Activated CD4-positive, alpha-beta T cell treated with anti-CD3 and anti-CD28 coated beads, Interleukin-2, Interleukin-4, amounts not matched to agents 100 ng/mL and 50 ng/mL, durations not matched to agents 16 hours and 8 hours (primary cell): ENCODE data around the gene NIT2.
"Not testable (repeated sequence)": the region's sequence is repeated elsewhere in the genome, so short reads cannot be mapped to it uniquely, and the experiment has no call there.

Experiments used
- DNase-seq: peaks from one replicate; pipeline ENCODE4 v3.0.0-alpha.2; 2020; ENCODE audit warnings: low spot score

Gene NIT2, protein sequence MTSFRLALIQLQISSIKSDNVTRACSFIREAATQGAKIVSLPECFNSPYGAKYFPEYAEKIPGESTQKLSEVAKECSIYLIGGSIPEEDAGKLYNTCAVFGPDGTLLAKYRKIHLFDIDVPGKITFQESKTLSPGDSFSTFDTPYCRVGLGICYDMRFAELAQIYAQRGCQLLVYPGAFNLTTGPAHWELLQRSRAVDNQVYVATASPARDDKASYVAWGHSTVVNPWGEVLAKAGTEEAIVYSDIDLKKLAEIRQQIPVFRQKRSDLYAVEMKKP

GRCh38 chr3:100334488-100335351 is at the start of gene NIT2:
Gene NIT2, plus strand, starts transcription at chr3:100334757. Its CDS starts 35 bp downstream, at chr3:100334792.
- DNase-seq, result peak; percentile 84

- DNase-seq, result no peak
Measured at GRCh38 chr3:100288288-100288894, 46.2 kb upstream of the NIT2 start.

GRCh38 chr3:100289339-100289738 is 45.2 kb upstream of the NIT2 start:
- no peak for DNase-seq

GRCh38 chr3:100295089-100295488 is 39.5 kb upstream of the NIT2 start:
- no peak for DNase-seq

DNA sequence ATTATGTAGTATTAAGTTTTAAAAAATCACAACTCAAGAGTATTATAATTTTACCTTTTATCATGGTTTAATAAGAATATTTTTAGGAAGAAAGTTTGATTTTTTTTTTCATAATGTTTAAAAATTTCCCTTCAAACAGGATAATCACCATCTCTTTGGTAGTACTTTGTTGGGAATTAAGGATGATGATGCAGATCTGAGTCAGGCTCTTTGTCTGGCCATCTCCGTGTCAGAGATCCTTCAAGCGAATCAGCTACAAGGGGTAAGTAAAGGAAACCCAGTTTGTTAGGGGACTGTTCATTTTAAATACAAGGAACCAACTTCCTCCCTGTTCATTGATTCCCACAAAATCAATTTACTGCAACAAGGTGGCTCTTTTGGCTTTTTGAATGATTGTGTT is 36.8 kb upstream of the NIT2 start:
- DNase-seq, result no peak

DNA sequence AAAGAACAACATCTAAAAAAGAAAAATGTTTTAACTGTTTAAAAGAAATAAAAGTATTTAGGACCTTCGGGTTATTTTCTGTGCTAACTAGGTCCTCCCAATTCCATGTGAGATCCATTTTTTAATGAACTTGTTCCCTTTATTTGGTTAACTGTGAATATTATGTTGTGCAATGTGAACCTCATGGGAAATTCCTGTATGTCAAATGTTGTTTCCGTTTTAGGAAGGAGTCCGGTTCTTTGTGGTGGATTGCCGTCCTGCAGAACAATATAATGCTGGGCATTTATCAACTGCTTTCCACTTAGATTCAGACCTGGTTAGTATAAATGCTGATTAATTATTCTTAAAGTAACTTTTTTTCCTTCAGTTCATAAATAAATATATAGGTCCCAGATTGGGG is 35.5 kb upstream of the NIT2 start:
- DNase-seq, result no peak

GRCh38 chr3:100306695-100307094 is 27.9 kb upstream of the NIT2 start:
- no peak for DNase-seq

DNA sequence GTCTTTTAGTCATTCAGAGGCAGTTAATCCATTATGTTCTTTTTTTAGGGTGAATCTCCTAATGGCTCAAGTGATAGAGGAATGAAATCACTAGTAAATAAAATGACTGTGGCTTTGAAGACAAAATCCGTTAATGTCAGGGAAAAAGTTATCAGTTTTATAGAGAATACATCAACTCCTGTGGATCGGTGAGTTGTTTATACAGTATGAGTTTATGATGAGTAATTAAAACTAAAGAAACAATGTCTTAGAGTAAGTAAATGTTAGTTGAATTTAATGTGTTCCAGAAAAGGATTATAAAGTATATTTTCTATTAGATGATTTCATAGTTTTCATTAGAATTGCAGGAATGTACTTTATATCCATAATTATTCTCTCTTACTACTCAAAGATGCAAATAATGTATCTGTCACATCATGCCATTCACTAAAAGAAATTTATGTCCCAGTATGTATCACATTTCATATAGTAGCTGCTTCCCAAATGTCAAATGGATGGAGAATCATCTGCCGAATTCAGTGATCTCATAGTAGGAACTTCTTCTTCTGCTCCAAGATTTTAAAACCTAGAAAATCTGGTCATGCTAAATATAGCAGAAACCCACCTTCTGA is 24.1 kb upstream of the NIT2 start:
- no peak for DNase-seq

GRCh38 chr3:100311011-100311410 is 23.5 kb upstream of the NIT2 start:
- DNase-seq, result no peak

DNA sequence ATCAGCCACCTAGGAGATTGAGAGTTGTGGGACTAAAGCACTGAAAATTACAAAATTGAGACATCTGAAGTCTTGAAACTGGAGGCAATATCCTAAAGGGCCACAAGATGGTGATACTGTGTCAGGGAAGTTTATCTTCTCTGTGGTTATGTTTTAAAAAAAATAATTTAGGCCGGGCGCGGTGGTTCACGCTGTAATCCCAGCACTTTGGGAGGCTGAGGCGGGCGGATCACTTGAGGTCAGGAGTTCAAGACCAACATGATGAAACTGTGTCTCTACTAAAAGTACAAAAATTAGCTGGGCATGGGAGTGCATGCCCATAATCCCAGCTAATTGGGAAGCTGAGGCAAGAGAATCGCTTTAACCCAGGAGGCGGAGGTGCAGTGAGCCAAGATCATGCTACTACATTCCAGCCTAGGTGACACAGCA is 17.9 kb upstream of the NIT2 start:
- DNase-seq, result peak; percentile 50

DNA sequence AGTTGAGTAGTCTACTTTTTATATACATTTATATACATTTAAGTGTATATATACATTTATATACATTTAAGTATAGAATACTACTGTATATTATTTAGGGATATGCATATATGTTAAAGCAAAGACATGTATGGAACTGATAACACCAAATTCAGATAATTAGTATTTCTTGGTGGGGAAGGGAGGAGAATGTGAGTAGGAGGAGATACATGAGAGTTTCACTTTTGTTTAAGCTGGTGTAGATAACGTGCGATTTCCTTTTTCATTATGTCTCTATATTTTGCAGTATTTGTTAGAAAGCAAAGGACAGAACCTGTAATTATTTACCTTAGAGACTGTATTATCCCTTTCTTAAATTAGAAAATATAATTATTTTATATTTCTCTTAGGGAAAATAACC is 16.6 kb upstream of the NIT2 start:
- DNase-seq, result peak; percentile 13

GRCh38 chr3:100319951-100320350 is 14.6 kb upstream of the NIT2 start:
- no peak for DNase-seq

DNA sequence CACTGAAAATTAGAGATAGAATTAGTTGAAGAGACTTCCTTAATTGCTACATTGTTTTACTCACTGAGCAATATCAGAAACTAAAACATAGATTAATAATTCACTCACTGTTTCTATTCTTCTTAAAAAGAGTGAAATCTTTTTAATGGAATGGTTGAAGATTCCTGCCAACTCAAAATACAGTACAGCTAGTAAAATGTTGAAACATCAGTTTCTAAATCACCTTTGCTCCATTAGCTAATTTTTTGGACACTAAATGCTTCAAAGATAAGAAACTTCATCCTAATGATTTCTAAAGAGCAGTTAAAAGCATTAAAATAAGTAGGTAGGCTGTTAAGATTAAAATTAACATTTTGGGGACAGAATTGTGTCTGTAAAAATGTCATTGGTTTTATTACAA is 10.5 kb upstream of the NIT2 start:
- DNase-seq, result no peak

DNA sequence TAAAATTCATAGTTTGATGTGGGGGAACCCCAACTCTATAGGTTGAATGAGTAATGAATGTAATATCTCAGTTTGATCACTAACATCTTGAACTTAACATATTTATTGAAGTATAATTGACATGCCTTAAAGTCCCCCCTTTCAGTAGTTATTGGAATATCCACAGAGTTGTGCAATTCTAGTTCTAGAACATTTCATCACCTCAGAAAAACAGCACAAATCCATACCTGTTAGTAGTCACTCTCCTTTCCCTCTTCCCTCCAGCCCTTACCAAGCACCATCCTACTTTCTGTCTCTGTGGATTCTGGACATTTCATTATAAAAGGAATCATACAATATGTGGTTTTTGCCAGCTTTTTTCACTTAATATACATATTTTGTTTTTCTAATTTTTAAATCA is 8.7 kb upstream of the NIT2 start:
- DNase-seq, result no peak

GRCh38 chr3:100327377-100327776 is 7.2 kb upstream of the NIT2 start:
- not testable (repeated sequence) for DNase-seq

- DNase-seq, result no peak
Measured at GRCh38 chr3:100329800-100330489, 4.6 kb upstream of the NIT2 start.

DNA sequence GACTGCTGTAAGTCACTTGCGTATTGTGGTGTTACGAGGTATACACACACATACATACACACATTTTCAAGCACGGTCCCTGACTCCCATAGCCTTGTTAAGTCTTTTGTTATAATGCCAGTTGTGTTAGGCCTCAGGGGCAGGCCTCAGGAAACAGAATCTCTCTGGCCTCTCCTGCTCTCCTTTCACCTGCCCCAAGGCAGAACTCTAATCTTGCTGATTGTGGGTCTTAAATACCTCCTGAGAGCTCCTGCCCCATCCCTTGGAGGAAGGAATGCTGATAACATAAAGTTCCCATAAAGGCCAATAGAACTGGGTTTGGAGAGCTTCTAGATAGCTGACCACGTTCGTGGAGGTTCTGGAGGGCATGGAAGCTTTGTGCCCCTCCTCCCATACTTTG is 3.9 kb upstream of the NIT2 start:
- no peak for DNase-seq

- no peak for DNase-seq
Measured at GRCh38 chr3:100331660-100332059, 2.9 kb upstream of the NIT2 start.

GRCh38 chr3:100333051-100333450 is 1.5 kb upstream of the NIT2 start:
- no peak for DNase-seq

DNA sequence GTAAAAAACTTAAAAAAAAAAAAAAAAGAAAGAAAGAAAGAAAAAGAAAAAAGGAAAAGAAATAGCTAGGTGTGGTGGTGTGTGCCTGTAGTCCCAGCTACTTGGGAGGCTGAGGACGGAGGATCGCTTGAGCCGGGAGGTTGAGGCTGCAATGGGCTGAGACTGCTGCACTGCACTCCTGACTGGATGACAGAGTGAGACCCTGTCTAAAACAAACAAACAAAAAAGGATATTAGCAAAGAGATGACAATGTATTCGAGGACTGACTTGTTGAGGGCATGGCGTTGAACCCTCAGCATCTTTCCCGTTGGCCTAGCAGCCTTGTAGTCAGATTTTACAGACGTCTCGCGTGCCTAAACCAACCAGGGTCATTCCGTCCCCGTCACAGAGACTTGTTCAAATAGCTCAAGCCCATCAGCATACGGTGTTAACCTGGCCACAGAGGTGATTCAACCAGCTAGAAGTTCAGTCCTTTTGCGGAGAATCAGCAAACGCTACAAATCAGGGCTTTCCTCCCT is 528 bp upstream of the NIT2 start:
- DNase-seq, result no peak

GRCh38 chr3:100335434-100335833 is 877 bp downstream of the NIT2 start:
- peak; percentile 21 for DNase-seq

- DNase-seq, result not testable (repeated sequence)
Measured at GRCh38 chr3:100336229-100336628, 1.7 kb downstream of the NIT2 start.
